ENCODE data around the gene ISLR2. TPM values are rescaled to one million over a fixed set of nuclear protein-coding genes. Genes with fewer than 3 reads are reported as not detected.

The ISLR2 gene
- total RNA-seq, 2 experiments from 2014 or later = 0.05 TPM; not detected in 1

GRCh38 chr15:74129586-74130154 is 716 bp upstream of the ISLR2 start:
- no peak for DNase-seq
- Mint-ChIP-seq H3K4me3 (no peak overlapping the region), H3K9me3 (ENCODE audit: low read depth) (no peaks in the 10 kb centered on the region), H3K27ac (no peak overlapping the region), H3K27me3 (peaks cover 70% of the 10 kb centered on the region), H3K36me3 (ENCODE audit: low read depth) (no peaks in the 10 kb centered on the region), H3K4me1 (peaks cover 23% of the 10 kb centered on the region)
- POLR2A ChIA-PET = no interaction called here
- CTCF ChIA-PET = interaction anchor here (0.5 to 2.2 kb wide), 8 partner anchors 12 to 192 kb away, joined by 3 to 13 read pairs (median 4); no protein-coding TSS in a partner anchor
- no peak for ATAC-seq
- intact Hi-C loops (cut with DNase I, micrococcal nuclease) = loop anchor here in 1 of 2 experiments (5.0 kb wide), 1 partner anchor 157 kb away; no protein-coding TSS in a partner anchor

DNA sequence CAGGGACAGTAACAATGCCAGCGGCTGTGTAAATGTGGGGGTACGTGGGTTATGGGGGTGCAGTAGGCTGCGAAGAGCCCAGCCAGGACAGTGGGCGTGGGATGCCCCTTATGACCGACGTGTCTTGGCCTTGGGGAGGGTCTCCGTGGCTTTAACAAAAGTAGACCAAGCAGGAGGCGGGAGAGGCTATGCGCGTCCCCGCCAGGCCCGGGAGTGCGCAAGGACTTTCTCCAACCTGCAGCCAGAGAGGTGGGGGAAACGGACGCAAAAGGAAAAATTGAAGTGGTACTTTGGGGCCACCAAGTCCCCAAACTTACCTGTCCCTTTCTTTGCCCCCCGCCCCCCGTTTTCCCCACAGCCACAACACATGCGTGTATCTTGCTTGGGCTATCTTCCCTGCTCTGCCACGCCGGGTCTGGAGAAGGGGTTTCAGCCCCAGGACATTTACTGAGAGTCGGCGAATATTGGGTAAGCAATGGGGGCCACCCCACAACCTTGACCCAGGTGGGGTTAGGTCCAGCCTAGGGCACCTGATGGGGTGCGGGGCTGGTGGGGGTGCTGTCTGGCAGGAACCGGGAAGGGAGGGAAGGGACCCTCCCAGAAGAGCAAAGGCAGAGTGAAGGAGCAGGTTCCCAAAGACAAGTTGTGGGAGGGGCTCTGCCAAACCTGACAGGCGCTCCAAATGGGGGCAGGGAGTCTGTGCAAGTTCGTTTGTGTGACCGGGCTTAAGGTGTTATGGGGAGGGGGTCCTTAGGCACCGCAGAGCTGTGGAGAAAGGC is 652 bp downstream of the ISLR2 start:
- POLR2A ChIA-PET = no interaction called here
- CTCF ChIA-PET = interaction anchor here (0.5 kb wide), 1 partner anchor 56 kb away, joined by 3 read pairs; no protein-coding TSS in a partner anchor
- Mint-ChIP-seq H3K4me3 (no peak overlapping the region), H3K27me3 (peaks cover 74% of the 10 kb centered on the region), H3K9me3 (ENCODE audit: low read depth) (no peaks in the 10 kb centered on the region), H3K36me3 (ENCODE audit: low read depth) (no peaks in the 10 kb centered on the region), H3K4me1 (peaks cover 31% of the 10 kb centered on the region), H3K27ac (no peak overlapping the region)
- intact Hi-C loops (cut with DNase I, micrococcal nuclease) = no loop called here
- DNase-seq (no peak), ATAC-seq (no peak)

- POLR2A ChIA-PET = no interaction called here
- Mint-ChIP-seq H3K4me1 (peaks cover 35% of the 10 kb centered on the region), H3K4me3 (peak overlapping the region; percentile 21), H3K27ac (no peak overlapping the region), H3K36me3 (ENCODE audit: low read depth) (no peaks in the 10 kb centered on the region), H3K27me3 (peaks cover 75% of the 10 kb centered on the region), H3K9me3 (ENCODE audit: low read depth) (no peaks in the 10 kb centered on the region)
- no peak for DNase-seq
- intact Hi-C loops (cut with DNase I, micrococcal nuclease) = no loop called here
- ATAC-seq = no peak
- CTCF ChIA-PET = interaction anchor here (0.5 to 1.3 kb wide), 2 partner anchors 55 to 187 kb away, joined by 3 read pairs; no protein-coding TSS in a partner anchor
Measured at GRCh38 chr15:74131628-74132413, 1.4 kb downstream of the ISLR2 start.

GRCh38 chr15:74132681-74133651 is 2.6 kb downstream of the ISLR2 start:
- peak; percentile 49 for ATAC-seq
- POLR2A ChIA-PET = no interaction called here
- Mint-ChIP-seq H3K36me3 (ENCODE audit: low read depth) (no peaks in the 10 kb centered on the region), H3K27me3 (peaks cover 78% of the 10 kb centered on the region), H3K9me3 (ENCODE audit: low read depth) (no peaks in the 10 kb centered on the region), H3K4me3 (no peak overlapping the region), H3K4me1 (peaks cover 36% of the 10 kb centered on the region), H3K27ac (no peak overlapping the region)
- peak; percentile 59 for DNase-seq
- intact Hi-C loops (cut with DNase I, micrococcal nuclease) = no loop called here
- CTCF ChIA-PET = interaction anchor here (1.3 kb wide), 1 partner anchor 186 kb away, joined by 3 read pairs; no protein-coding TSS in a partner anchor

DNA sequence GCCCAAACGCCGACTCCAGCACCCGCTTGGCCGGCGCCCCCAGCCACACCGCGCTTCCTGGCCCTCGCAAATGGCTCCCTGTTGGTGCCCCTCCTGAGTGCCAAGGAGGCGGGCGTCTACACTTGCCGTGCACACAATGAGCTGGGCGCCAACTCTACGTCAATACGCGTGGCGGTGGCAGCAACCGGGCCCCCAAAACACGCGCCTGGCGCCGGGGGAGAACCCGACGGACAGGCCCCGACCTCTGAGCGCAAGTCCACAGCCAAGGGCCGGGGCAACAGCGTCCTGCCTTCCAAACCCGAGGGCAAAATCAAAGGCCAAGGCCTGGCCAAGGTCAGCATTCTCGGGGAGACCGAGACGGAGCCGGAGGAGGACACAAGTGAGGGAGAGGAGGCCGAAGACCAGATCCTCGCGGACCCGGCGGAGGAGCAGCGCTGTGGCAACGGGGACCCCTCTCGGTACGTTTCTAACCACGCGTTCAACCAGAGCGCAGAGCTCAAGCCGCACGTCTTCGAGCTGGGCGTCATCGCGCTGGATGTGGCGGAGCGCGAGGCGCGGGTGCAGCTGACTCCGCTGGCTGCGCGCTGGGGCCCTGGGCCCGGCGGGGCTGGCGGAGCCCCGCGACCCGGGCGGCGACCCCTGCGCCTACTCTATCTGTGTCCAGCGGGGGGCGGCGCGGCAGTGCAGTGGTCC is 3.5 kb downstream of the ISLR2 start:
- H3K4me1 Mint-ChIP-seq = peaks cover 31% of the 10 kb centered on the region
- ChIA-PET CTCF (interaction anchor here (0.7 to 1.0 kb wide), 3 partner anchors 161 to 406 kb away, joined by 3 to 4 read pairs (median 3); no protein-coding TSS in a partner anchor), POLR2A (interaction anchor here (0.6 kb wide), 1 partner anchor 18 kb away, joined by 6 read pairs; no protein-coding TSS in a partner anchor)
- no peak overlapping the region for H3K27ac Mint-ChIP-seq
- H3K36me3 Mint-ChIP-seq (ENCODE audit: low read depth) = no peaks in the 10 kb centered on the region
- no peak overlapping the region for H3K4me3 Mint-ChIP-seq
- intact Hi-C loops (cut with DNase I, micrococcal nuclease) = no loop called here
- peaks cover 79% of the 10 kb centered on the region for H3K27me3 Mint-ChIP-seq
- no peaks in the 10 kb centered on the region for H3K9me3 Mint-ChIP-seq (ENCODE audit: low read depth)
- DNase-seq (no peak), ATAC-seq (no peak)

GRCh38 chr15:74134387-74135027 is 4.1 kb downstream of the ISLR2 start:
- Mint-ChIP-seq H3K4me1 (peaks cover 26% of the 10 kb centered on the region), H3K4me3 (no peak overlapping the region), H3K27ac (no peak overlapping the region), H3K27me3 (peaks cover 76% of the 10 kb centered on the region), H3K9me3 (ENCODE audit: low read depth) (no peaks in the 10 kb centered on the region), H3K36me3 (ENCODE audit: low read depth) (no peaks in the 10 kb centered on the region)
- ChIA-PET CTCF (interaction anchor here (0.7 to 1.0 kb wide), 4 partner anchors 148 to 407 kb away, joined by 3 to 4 read pairs (median 3); no protein-coding TSS in a partner anchor), POLR2A (interaction anchor here (0.6 kb wide), 1 partner anchor 17 kb away, joined by 6 read pairs; no protein-coding TSS in a partner anchor)
- peak; percentile 17 for ATAC-seq
- intact Hi-C loops (cut with DNase I, micrococcal nuclease) = no loop called here
- peak; percentile 59 for DNase-seq

DNA sequence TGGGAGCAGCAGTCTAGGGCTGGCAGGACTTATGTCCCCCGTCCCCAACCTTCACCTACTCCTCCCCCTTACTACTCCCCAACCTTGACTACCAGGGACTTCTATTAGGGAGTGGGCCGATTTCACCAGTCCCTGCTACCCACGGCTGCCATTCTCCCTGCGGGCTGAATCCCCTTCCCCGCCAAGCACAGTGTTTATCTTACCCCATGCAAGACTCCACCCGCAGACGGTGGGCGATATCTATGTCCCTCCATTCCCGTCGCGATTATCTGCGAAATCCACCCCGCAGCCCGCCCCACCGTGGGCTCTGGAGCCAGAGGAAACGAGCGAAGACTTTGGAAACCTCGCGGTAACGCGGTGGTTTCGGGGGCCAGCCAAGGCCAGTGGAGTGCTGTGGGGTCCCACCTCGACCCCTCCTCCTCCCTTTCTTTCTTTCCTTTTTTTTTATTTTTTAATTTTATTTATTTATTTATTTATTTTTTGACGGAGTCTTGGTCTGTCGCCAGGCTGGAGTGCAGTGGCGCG is 4.7 kb downstream of the ISLR2 start:
- H3K27ac Mint-ChIP-seq = no peak overlapping the region
- CTCF ChIA-PET = interaction anchor here (0.6 to 0.7 kb wide), 2 partner anchors 147 to 163 kb away, joined by 3 read pairs; no protein-coding TSS in a partner anchor

GRCh38 chr15:74136540-74136813 is 6.1 kb downstream of the ISLR2 start:
- Mint-ChIP-seq H3K36me3 (ENCODE audit: low read depth) (no peaks in the 10 kb centered on the region), H3K27ac (no peak overlapping the region), H3K27me3 (peaks cover 66% of the 10 kb centered on the region), H3K4me3 (peak overlapping the region; percentile 47), H3K4me1 (peaks cover 22% of the 10 kb centered on the region), H3K9me3 (ENCODE audit: low read depth) (no peaks in the 10 kb centered on the region)
- intact Hi-C loops (cut with DNase I, micrococcal nuclease) = no loop called here
- DNase-seq (no peak), ATAC-seq (no peak)
- ChIA-PET POLR2A (no interaction called here), CTCF (no interaction called here)

More for the DNA sequence above, 4.7 kb downstream of the ISLR2 start:
- ATAC-seq (no peak), DNase-seq (no peak)
- no peaks in the 10 kb centered on the region for H3K36me3 Mint-ChIP-seq (ENCODE audit: low read depth)
- peak overlapping the region; percentile 23 for H3K4me3 Mint-ChIP-seq
- H3K27me3 Mint-ChIP-seq = peaks cover 74% of the 10 kb centered on the region
- POLR2A ChIA-PET = no interaction called here
- no peaks in the 10 kb centered on the region for H3K9me3 Mint-ChIP-seq (ENCODE audit: low read depth)
- intact Hi-C loops (cut with DNase I, micrococcal nuclease) = no loop called here
- peaks cover 22% of the 10 kb centered on the region for H3K4me1 Mint-ChIP-seq

GRCh38 chr15:74136814-74137536 is 6.6 kb downstream of the ISLR2 start:
- CTCF ChIA-PET = no interaction called here
- ATAC-seq (no peak), DNase-seq (no peak)
- intact Hi-C loops (cut with DNase I, micrococcal nuclease) = no loop called here
- POLR2A ChIA-PET = no interaction called here
- no peaks in the 10 kb centered on the region for H3K9me3 Mint-ChIP-seq (ENCODE audit: low read depth)
- peaks cover 22% of the 10 kb centered on the region for H3K4me1 Mint-ChIP-seq
- H3K4me3 Mint-ChIP-seq = peak overlapping the region; percentile 47
- no peak overlapping the region for H3K27ac Mint-ChIP-seq
- H3K27me3 Mint-ChIP-seq = peaks cover 63% of the 10 kb centered on the region
- H3K36me3 Mint-ChIP-seq (ENCODE audit: low read depth) = no peaks in the 10 kb centered on the region
